ENCODE measurements around the gene TBX15.

DNA sequence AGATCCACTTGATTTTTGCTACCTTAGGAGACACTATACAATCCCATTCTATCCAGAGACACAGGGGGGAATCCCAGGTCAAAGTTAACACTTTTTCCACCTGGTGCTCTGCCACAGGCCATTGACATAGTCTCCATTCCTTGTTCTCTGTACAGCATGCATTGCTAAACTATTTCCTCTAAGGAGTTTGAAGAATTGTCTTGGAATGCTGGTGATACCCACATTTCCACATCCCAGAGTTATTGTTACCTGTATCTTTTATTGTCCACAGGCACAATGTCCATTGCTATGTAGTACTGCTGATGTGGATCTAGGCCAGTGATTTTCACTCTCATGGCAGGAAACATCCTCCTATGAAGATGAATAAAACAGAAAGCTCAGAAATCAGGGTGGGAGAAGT, 61.9 kb downstream of the TBX15 start:
- TF ChIP-seq, protein P1, sequence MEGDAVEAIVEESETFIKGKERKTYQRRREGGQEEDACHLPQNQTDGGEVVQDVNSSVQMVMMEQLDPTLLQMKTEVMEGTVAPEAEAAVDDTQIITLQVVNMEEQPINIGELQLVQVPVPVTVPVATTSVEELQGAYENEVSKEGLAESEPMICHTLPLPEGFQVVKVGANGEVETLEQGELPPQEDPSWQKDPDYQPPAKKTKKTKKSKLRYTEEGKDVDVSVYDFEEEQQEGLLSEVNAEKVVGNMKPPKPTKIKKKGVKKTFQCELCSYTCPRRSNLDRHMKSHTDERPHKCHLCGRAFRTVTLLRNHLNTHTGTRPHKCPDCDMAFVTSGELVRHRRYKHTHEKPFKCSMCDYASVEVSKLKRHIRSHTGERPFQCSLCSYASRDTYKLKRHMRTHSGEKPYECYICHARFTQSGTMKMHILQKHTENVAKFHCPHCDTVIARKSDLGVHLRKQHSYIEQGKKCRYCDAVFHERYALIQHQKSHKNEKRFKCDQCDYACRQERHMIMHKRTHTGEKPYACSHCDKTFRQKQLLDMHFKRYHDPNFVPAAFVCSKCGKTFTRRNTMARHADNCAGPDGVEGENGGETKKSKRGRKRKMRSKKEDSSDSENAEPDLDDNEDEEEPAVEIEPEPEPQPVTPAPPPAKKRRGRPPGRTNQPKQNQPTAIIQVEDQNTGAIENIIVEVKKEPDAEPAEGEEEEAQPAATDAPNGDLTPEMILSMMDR (conservative IDR thresholded peaks at IDR 0.05): no peak
- TF ChIP-seq ZFX (IDR thresholded peaks at IDR 0.05): no peak
